Measurements from ENCODE around the gene HYI. TPM values are rescaled to one million over a fixed set of nuclear protein-coding genes. Genes with fewer than 3 reads are reported as not detected.

The HYI gene
- total RNA-seq, 3 donors from 2014 or later (not counting 1 experiment from before 2014, with no cell fraction given), result 7.0 to 14.2 (median 8.6) TPM

GRCh38 chr1:43465505-43466067 lies 11.9 kb upstream of the HYI start:
- no peak overlapping the region for H3K27ac ChIP-seq (ENCODE audit: low read length)
- no peaks in the 10 kb centered on the region for H3K36me3 ChIP-seq (ENCODE audit: control insufficient read depth, insufficient read depth, low read length)
- Mint-ChIP-seq H3K9me3 (no peaks in the 10 kb centered on the region), H3K36me3 (no peaks in the 10 kb centered on the region), H3K27me3 (ENCODE audit: low read depth in 2 of 2) (no peaks in the 10 kb centered on the region), H3K27ac (no peak overlapping the region), H3K4me3 (no peak overlapping the region), H3K4me1 (peaks cover 0 to 6% of the 10 kb centered on the region in 2 donors)
- intact Hi-C loops (cut with micrococcal nuclease), result no loop called here
- no peaks in the 10 kb centered on the region for H3K9me3 ChIP-seq (ENCODE audit: control insufficient read depth, insufficient read depth, low read length)
- H3K4me3 ChIP-seq (ENCODE audit: low read length), result no peak overlapping the region
- no peaks in the 10 kb centered on the region for H3K4me1 ChIP-seq (ENCODE audit: control insufficient read depth, insufficient read depth, low read length)
- 78% methylated on average over 3 of the region's 3 CpGs for WGBS (ENCODE audit: insufficient coverage)
- ATAC-seq, result no peak
- no peak for DNase-seq
- TF ChIP-seq CTCF (IDR thresholded peaks at IDR 0.05), result no peak
- no peaks in the 10 kb centered on the region for H3K27me3 ChIP-seq (ENCODE audit: control insufficient read depth, insufficient read depth, low read length)

DNA sequence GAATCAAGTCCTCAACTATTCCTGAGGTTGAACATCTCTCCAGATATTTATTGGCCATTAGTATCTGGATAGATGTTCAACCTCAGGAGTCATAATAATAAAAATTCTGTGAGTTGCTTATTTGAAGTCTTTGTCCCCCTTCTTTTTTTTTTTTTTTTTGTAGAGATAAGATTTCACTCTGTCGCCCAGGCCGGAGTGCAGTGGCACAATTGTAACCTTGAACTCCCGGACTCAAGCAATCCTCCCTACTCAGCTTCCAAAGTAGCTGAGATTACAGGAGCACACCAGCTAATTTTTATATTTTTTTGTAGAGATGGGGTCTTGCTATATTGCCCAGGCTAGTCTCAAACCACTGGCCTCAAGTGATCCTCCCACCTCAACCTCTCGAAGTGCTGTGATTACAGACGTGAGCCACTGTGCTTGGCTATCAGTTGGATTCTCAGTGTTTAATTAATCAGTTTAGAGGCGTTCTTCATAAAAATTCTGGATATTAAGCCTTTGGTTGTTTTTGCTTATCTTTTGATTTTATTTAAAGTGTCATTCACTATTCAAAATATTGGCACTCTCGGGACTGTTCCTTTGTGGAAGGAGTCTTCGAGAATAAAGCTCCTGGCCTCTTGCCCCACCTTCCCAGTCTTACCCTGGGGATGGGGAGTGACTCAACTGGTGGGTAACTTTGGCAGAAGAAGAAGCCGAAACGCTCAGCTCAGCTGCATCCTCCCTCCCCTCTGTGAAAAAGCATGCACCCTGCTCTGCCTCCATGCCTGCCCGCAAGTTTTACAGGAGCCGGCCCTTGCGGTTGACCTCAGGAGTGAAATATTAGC lies 11.2 kb upstream of the HYI start:
- no peak overlapping the region for H3K4me3 ChIP-seq (ENCODE audit: low read length)
- no peaks in the 10 kb centered on the region for H3K36me3 Mint-ChIP-seq
- H3K9me3 Mint-ChIP-seq, result no peaks in the 10 kb centered on the region
- TF ChIP-seq CTCF (IDR thresholded peaks at IDR 0.05), result no peak
- intact Hi-C loops (cut with micrococcal nuclease), result no loop called here
- no peak overlapping the region for H3K4me3 Mint-ChIP-seq
- no peak overlapping the region for H3K27ac Mint-ChIP-seq
- no peaks in the 10 kb centered on the region for H3K36me3 ChIP-seq (ENCODE audit: control insufficient read depth, insufficient read depth, low read length)
- DNase-seq (no peak), ATAC-seq (no peak)
- H3K27me3 Mint-ChIP-seq (ENCODE audit: low read depth in 2 of 2), result peaks cover under 1 to 1% of the 10 kb centered on the region in 2 donors
- peaks cover 0 to 6% of the 10 kb centered on the region in 2 donors for H3K4me1 Mint-ChIP-seq
- H3K9me3 ChIP-seq (ENCODE audit: control insufficient read depth, insufficient read depth, low read length), result no peaks in the 10 kb centered on the region
- H3K4me1 ChIP-seq (ENCODE audit: control insufficient read depth, insufficient read depth, low read length), result no peaks in the 10 kb centered on the region
- H3K27me3 ChIP-seq (ENCODE audit: control insufficient read depth, insufficient read depth, low read length), result no peaks in the 10 kb centered on the region
- H3K27ac ChIP-seq (ENCODE audit: low read length), result no peak overlapping the region
- WGBS (ENCODE audit: insufficient coverage), result 81% methylated on average over 8 of the region's 13 CpGs

GRCh38 chr1:43463479-43463878 lies 9.7 kb upstream of the HYI start:
- H3K9me3 ChIP-seq (ENCODE audit: control insufficient read depth, insufficient read depth, low read length), result no peaks in the 10 kb centered on the region
- DNase-seq (no peak), ATAC-seq (no peak)
- Mint-ChIP-seq H3K36me3 (no peaks in the 10 kb centered on the region), H3K9me3 (no peaks in the 10 kb centered on the region), H3K4me1 (peaks cover 0 to 6% of the 10 kb centered on the region in 2 donors), H3K27ac (no peak overlapping the region), H3K27me3 (ENCODE audit: low read depth in 2 of 2) (peaks cover 10 to 15% of the 10 kb centered on the region in 2 donors), H3K4me3 (no peak overlapping the region)
- H3K4me3 ChIP-seq (ENCODE audit: low read length), result no peak overlapping the region
- 100% methylated on average over 2 of the region's 2 CpGs for whole genome bisulfite sequencing (ENCODE audit: insufficient coverage)
- TF ChIP-seq CTCF (IDR thresholded peaks at IDR 0.05), result no peak
- no peaks in the 10 kb centered on the region for H3K27me3 ChIP-seq (ENCODE audit: control insufficient read depth, insufficient read depth, low read length)
- H3K36me3 ChIP-seq (ENCODE audit: control insufficient read depth, insufficient read depth, low read length), result no peaks in the 10 kb centered on the region
- no peak overlapping the region for H3K27ac ChIP-seq (ENCODE audit: low read length)
- H3K4me1 ChIP-seq (ENCODE audit: control insufficient read depth, insufficient read depth, low read length), result no peaks in the 10 kb centered on the region
- intact Hi-C loops (cut with micrococcal nuclease), result no loop called here

All from natural killer cell (primary cell).